Right atrium auricular region (tissue), 2 donors: Measurements from ENCODE around the gene LGALS7. TPM values are rescaled to one million over a fixed set of nuclear protein-coding genes. Genes with fewer than 3 reads are reported as not detected.

Experiments used
- DNase-seq: peaks from one replicate; pipeline ENCODE4 v3.0.0-alpha.2; 2019; ENCODE audit warnings: low spot score
- H3K27ac ChIP-seq, 2 donors: fragments of 200-600 bp; sonication (generic); 1 replicate in 1 of 2; 2 replicates in 1 of 2; pipeline ENCODE4 v1.5.1; 2016 to 2019
- H3K27me3 ChIP-seq, 2 donors: fragments of 200-600 bp; sonication (generic); one replicate each; pipeline versions ENCODE4 v1.5.1 to v1.6.0; 2017 to 2019
- H3K36me3 ChIP-seq: fragments of 200-600 bp; sonication (generic); one replicate; pipeline ENCODE4 v1.5.1; 2016
- H3K4me1 ChIP-seq, 2 donors: fragments of 200-600 bp; sonication (generic); one replicate each; pipeline versions ENCODE4 v1.5.1 to v1.6.0; 2017 to 2019
- H3K4me3 ChIP-seq, 2 donors: fragments of 200-600 bp; sonication (generic); 1 replicate in 1 of 2; 2 replicates in 1 of 2; pipeline ENCODE4 v1.5.1; 2017 to 2019; ENCODE audit warnings: mild to moderate bottlenecking in 1 of 2, moderate library complexity in 1 of 2
- H3K9me3 ChIP-seq, 2 donors: fragments of 200-600 bp; sonication (generic); one replicate each; pipeline ENCODE4 v1.5.1; 2019
- total RNA-seq, 2 donors: library from RNA; depleted of rRNA; stranded (reverse); fragments of >200 nt; gene quantifications; one replicate each; pipeline ENCODE4 v1.1.0, GENCODE V29; 2016
- TF ChIP-seq, protein P1 (sequence below), 2 donors: fragments of 200-600 bp; sonication (generic); IDR thresholded peaks; one replicate each; pipeline ENCODE4 v1.5.1; 2019; ENCODE audit warnings: antibody characterized with exemption in 2 of 2

Gene LGALS7
- total RNA-seq, 2 donors from 2014 or later: not detected

DNA sequence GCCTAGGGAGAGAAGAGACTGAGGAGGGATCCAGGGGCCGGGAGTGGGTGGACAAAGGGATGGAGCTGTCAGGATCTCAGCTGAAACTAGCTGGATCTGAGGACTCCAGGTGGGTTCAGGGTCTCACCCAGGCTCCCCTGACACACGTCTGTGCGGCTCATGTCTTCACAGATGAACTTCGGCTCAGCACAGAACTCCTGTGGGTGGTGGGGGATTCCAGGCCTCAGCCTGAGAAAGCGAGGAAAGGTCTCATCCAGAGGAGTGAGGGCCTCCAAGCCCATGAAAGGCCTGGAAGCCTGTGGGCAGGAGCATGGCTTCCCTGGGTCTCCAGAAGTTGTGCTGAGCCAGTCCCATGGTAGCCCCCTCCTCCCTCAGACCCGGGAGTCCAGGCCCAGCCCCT lies 30.4 kb downstream of the LGALS7 start:
- Histone ChIP-seq H3K4me3 (no peak overlapping the region), H3K27ac (no peak overlapping the region), H3K9me3 (no peaks in the 10 kb centered on the region), H3K36me3 (no peaks in the 10 kb centered on the region), H3K27me3 (no peaks in the 10 kb centered on the region), H3K4me1 (no peaks in the 10 kb centered on the region)
- TF ChIP-seq, protein P1, sequence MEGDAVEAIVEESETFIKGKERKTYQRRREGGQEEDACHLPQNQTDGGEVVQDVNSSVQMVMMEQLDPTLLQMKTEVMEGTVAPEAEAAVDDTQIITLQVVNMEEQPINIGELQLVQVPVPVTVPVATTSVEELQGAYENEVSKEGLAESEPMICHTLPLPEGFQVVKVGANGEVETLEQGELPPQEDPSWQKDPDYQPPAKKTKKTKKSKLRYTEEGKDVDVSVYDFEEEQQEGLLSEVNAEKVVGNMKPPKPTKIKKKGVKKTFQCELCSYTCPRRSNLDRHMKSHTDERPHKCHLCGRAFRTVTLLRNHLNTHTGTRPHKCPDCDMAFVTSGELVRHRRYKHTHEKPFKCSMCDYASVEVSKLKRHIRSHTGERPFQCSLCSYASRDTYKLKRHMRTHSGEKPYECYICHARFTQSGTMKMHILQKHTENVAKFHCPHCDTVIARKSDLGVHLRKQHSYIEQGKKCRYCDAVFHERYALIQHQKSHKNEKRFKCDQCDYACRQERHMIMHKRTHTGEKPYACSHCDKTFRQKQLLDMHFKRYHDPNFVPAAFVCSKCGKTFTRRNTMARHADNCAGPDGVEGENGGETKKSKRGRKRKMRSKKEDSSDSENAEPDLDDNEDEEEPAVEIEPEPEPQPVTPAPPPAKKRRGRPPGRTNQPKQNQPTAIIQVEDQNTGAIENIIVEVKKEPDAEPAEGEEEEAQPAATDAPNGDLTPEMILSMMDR (IDR thresholded peaks at IDR 0.05): no peak
- no peak for DNase-seq

DNA sequence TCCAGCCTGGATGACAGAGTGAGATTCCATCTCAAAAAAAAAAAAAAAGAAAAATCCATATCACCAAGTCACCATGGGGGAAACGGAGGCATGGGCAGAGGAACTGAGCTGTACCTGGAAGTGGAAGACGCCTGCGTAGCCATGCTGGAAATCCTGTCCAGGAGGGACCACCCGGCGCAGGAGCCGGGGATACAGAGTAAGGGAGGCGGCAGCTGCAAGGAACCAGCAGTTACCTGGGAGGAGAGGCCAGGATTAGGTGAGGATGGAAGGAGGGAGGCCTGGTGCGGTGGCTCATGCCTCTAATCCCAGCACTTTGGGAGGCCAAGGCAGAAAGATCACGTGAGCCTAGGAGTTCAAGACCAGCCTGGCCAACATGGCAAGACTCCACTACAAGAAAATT lies 31.0 kb downstream of the LGALS7 start:
- TF ChIP-seq, protein P1 (IDR thresholded peaks at IDR 0.05): no peak
- Histone ChIP-seq H3K27ac (no peak overlapping the region), H3K27me3 (no peaks in the 10 kb centered on the region), H3K9me3 (no peaks in the 10 kb centered on the region), H3K4me3 (no peak overlapping the region), H3K4me1 (no peaks in the 10 kb centered on the region), H3K36me3 (no peaks in the 10 kb centered on the region)
- no peak for DNase-seq

DNA sequence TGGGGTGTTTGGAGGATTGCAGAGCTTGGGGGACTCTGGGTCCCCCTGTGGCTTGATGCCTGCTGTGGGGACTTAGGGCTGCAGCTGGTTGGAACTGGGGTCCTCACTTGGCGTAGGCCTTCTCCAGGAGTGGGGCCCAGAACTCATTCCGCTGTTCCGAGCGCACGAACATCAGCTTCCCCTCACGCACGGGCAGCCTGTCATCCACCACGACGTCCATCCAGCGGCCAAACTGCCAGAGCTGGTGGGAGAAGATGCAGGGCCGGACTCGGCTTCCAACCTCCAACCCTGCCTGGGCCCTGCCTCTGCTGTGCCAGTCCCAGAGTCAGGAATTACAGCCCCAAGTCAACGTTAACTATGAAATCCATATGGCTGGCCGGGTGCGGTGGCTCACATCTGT lies 31.6 kb downstream of the LGALS7 start:
- Histone ChIP-seq H3K9me3 (no peaks in the 10 kb centered on the region), H3K27me3 (no peaks in the 10 kb centered on the region), H3K36me3 (no peaks in the 10 kb centered on the region)

DNA sequence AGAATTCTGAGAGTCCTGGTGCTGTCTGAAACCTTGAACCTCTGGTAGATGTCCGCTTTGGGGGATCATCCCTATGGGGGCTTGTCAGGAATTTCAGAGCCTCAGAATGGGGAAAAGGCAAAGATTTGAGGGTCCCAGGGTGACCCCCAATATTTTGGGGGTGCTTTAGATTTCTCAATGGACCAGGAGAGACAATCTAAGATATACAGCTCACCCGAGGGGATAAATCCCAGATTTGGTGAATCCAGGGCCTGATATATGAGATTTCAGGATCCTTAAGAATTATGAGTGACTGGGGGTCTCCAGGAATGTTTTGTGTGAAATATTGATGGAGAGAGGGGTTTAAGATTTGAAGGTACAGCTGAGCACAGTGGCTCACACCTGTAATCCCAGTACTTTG lies 32.4 kb downstream of the LGALS7 start:
- no peaks in the 10 kb centered on the region for H3K36me3 ChIP-seq
- no peaks in the 10 kb centered on the region for H3K9me3 ChIP-seq
- no peak for DNase-seq
- H3K27me3 ChIP-seq: no peaks in the 10 kb centered on the region
- H3K4me1 ChIP-seq: peaks cover 0 to 9% of the 10 kb centered on the region in 2 donors
- H3K27ac ChIP-seq: no peak overlapping the region
- H3K4me3 ChIP-seq: no peak overlapping the region
- TF ChIP-seq, protein P1 (IDR thresholded peaks at IDR 0.05): no peak

More for the DNA sequence above, 31.6 kb downstream of the LGALS7 start:
- TF ChIP-seq, protein P1 (IDR thresholded peaks at IDR 0.05): no peak
- Histone ChIP-seq H3K4me1 (peaks cover 0 to 2% of the 10 kb centered on the region in 2 donors), H3K27ac (no peak overlapping the region), H3K4me3 (no peak overlapping the region)
- DNase-seq: no peak

DNA sequence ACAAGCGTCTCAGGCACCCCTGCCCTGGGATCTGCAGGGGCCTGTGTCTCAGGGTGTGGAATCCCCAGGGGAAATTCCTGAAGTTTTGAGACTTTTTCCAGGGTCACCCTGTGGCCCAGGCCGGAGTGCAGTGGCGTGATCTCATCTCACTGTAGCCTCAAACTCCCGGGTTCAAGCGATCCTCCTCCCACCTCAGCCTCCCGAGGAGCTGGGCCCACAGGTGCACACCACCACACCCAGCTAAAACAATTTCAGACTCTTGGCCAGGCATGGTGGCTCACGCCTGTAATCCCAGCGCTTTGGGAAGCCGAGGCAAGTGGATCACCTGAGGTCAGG lies 33.1 kb downstream of the LGALS7 start:
- Histone ChIP-seq H3K36me3 (no peaks in the 10 kb centered on the region), H3K9me3 (no peaks in the 10 kb centered on the region), H3K4me1 (peaks cover 0 to 11% of the 10 kb centered on the region in 2 donors), H3K27me3 (no peaks in the 10 kb centered on the region), H3K27ac (no peak overlapping the region), H3K4me3 (no peak overlapping the region)
- TF ChIP-seq, protein P1 (IDR thresholded peaks at IDR 0.05): no peak
- no peak for DNase-seq

DNA sequence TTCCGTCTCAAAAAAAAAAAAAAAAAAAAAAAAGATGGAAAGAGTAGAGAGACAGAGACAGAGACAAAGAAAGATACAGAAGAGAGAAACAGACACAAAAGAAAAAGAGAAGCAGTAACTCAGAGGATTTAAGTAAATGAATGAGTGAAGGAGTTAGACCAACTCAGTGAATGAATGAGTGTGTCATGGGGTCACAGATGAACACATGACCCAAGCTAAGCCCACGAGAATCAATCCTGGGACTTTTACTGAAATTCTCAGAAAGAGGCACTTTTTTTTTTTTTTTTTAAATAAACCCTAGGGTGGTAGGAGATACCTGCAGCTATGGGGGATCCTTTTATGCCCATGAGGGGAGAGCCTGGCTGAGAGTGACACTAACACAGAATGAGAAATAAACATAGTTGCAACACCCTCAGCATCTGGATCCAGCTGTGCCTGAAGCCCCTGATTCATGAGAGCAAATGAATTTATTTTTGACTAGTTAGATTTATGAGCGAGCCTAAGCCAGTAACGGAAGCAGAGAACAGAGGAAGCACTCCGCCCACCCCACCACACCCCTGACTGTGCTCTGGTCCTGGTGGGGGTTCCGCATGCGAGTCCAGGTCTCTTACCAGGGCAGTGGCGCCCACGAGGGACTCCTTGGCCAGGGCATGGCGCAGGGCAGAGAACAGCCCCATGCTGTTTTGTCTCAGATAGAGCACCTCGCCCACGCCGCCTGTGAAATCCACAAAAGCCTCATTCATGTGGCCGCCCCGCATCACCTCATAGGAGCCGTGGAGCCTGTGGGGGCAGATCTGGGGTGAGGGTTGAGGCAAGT lies 33.7 kb downstream of the LGALS7 start:
- TF ChIP-seq, protein P1 (IDR thresholded peaks at IDR 0.05): no peak
- Histone ChIP-seq H3K27ac (no peak overlapping the region), H3K27me3 (no peaks in the 10 kb centered on the region), H3K4me3 (no peak overlapping the region), H3K4me1 (peaks cover 0 to 17% of the 10 kb centered on the region in 2 donors), H3K36me3 (no peaks in the 10 kb centered on the region), H3K9me3 (no peaks in the 10 kb centered on the region)
- DNase-seq: no peak
